ENCODE results near the gene ZFP36L2.

DNA sequence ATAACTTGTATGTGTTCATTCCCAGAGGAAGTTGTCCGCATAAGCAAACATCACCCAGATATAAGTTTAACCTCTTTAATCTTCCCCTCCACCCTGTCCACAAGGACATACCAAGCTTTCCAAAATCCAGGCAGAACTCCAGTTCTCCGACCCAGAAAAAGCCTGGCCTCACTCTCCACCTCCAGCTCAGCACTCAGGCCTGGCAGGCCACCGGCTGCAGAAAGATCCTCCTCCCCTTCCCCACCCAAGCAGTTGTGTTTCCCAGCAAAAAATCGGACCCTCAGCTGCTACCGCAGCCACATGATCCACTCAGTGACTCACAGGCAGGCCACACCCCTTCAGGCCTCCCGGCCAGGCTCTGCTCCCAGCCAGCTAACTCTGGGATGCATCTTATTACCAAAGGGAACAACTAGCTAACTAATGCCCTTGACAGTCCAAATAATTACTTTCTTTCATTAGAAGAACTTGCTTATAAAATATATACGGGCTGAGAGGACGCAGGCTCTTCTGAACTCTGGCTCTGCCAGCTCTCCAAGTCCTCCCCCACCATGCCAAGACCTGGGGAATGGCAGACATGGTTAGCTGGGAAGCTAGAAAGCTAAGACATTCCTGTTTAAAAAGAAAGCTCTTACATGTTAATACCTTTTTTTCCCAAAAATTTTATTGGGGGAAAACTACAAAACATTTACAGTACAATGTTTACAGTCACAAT lies 4.5 kb downstream of the ZFP36L2 start:
- TF ChIP-seq, protein P1, sequence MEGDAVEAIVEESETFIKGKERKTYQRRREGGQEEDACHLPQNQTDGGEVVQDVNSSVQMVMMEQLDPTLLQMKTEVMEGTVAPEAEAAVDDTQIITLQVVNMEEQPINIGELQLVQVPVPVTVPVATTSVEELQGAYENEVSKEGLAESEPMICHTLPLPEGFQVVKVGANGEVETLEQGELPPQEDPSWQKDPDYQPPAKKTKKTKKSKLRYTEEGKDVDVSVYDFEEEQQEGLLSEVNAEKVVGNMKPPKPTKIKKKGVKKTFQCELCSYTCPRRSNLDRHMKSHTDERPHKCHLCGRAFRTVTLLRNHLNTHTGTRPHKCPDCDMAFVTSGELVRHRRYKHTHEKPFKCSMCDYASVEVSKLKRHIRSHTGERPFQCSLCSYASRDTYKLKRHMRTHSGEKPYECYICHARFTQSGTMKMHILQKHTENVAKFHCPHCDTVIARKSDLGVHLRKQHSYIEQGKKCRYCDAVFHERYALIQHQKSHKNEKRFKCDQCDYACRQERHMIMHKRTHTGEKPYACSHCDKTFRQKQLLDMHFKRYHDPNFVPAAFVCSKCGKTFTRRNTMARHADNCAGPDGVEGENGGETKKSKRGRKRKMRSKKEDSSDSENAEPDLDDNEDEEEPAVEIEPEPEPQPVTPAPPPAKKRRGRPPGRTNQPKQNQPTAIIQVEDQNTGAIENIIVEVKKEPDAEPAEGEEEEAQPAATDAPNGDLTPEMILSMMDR (IDR thresholded peaks at IDR 0.05; ENCODE audit: insufficient read depth, low read length): no peak
- TF ChIP-seq POLR2AphosphoS5 (IDR thresholded peaks at IDR 0.05; ENCODE audit: low read depth): peak; percentile 99
